IMR-90 (cell line): Measurements from ENCODE around the gene LPGAT1.

Experiments used
- CHD1 ChIP-seq: IDR thresholded peaks from 2 replicates; pipeline ENCODE4 v1.6.1; 2012; ENCODE audit warnings: low read depth, low read length, improper control_type of control experiment
- CTCF ChIP-seq: conservative IDR thresholded peaks from 2 replicates; pipeline ENCODE4 v1.5.1; 2012; ENCODE audit warnings: mild to moderate bottlenecking, low read depth, low read length, improper control_type of control experiment
- ELK1 ChIP-seq: fragments of 150-350 bp; IDR thresholded peaks from 2 replicates; pipeline ENCODE4 v1.6.1; 2016; ENCODE audit warnings: low read depth, mild to moderate bottlenecking, low read length, moderate library complexity, borderline replicate concordance
- FOS ChIP-seq: fragments of 150-350 bp; IDR thresholded peaks from 2 replicates; pipeline ENCODE4 v1.6.1; 2016; ENCODE audit warnings: low read depth, low read length
- MAFK ChIP-seq: IDR thresholded peaks from 2 replicates; pipeline ENCODE4 v1.6.1; 2012; ENCODE audit warnings: low read depth, low read length, improper control_type of control experiment
- MAZ ChIP-seq: IDR thresholded peaks from 2 replicates; pipeline ENCODE4 v1.6.1; 2012; ENCODE audit warnings: low read depth, mild to moderate bottlenecking, low read length, improper control_type of control experiment, moderate library complexity, borderline replicate concordance
- MXI1 ChIP-seq: IDR thresholded peaks from 2 replicates; pipeline ENCODE4 v1.6.1; 2012; ENCODE audit warnings: low read depth, mild to moderate bottlenecking, low read length, moderate library complexity, borderline replicate concordance
- POLR2A ChIP-seq: IDR thresholded peaks from 2 replicates; pipeline ENCODE4 v1.6.1; 2012; ENCODE audit warnings: mild to moderate bottlenecking, low read depth, low read length
- RAD21 ChIP-seq: IDR thresholded peaks from 2 replicates; pipeline ENCODE4 v1.6.1; 2012; ENCODE audit warnings: low read length, improper control_type of control experiment
- RFX5 ChIP-seq: IDR thresholded peaks from 2 replicates; pipeline ENCODE4 v1.8.0; 2012; ENCODE audit warnings: low read depth, mild to moderate bottlenecking, low read length, moderate library complexity
- SMC3 ChIP-seq: fragments of 150-350 bp; IDR thresholded peaks from 2 replicates; pipeline ENCODE4 v1.6.1; 2016; ENCODE audit warnings: low read depth, mild to moderate bottlenecking, antibody characterized with exemption, low read length, moderate library complexity

- TF ChIP-seq POLR2A (no peak), RFX5 (no peak), FOS (no peak), CTCF (no peak), CHD1 (no peak), RAD21 (no peak), MAFK (no peak), SMC3 (no peak), ELK1 (no peak), MAZ (no peak), MXI1 (no peak)
These were observed 48.9 kb upstream of the LPGAT1 start for GRCh38 chr1:211879475-211879874.
